HG02610 (cell line): ENCODE measurements around the gene PLA2G2A.
"Not testable (repeated sequence)": the region's sequence is repeated elsewhere in the genome, so short reads cannot be mapped to it uniquely, and the experiment has no call there.

Experiments used
- ATAC-seq: cut with Tn5 transposase; IDR thresholded peaks from one replicate; pipeline ENCODE4 v1.9.1; 2021; ENCODE audit warnings: mild to moderate bottlenecking, moderate library complexity; ENCODE audit not compliant: unreplicated experiment

Gene PLA2G2A

GRCh38 chr1:19934336-19934735 lies 45.1 kb downstream of the PLA2G2A start:
- ATAC-seq, result no peak

DNA sequence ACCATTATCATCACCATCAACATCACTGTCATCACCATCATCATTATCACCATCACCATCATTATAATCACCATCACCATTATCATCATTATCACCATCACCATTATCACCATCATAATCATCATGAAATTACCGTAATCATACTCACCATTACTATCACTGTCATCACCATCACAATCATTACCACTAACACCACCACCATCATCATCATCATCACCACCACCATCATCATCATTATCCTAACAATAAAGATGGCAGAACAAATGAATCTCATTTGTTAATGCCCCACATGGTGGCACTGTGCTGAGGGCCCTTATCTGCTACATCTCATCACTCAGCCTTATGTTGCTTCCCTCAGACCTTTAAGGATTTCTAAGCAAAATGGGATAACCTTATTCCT lies 46.6 kb downstream of the PLA2G2A start:
- no peak for ATAC-seq

GRCh38 chr1:19927130-19927421 lies 52.3 kb downstream of the PLA2G2A start:
- not testable (repeated sequence) for ATAC-seq

DNA sequence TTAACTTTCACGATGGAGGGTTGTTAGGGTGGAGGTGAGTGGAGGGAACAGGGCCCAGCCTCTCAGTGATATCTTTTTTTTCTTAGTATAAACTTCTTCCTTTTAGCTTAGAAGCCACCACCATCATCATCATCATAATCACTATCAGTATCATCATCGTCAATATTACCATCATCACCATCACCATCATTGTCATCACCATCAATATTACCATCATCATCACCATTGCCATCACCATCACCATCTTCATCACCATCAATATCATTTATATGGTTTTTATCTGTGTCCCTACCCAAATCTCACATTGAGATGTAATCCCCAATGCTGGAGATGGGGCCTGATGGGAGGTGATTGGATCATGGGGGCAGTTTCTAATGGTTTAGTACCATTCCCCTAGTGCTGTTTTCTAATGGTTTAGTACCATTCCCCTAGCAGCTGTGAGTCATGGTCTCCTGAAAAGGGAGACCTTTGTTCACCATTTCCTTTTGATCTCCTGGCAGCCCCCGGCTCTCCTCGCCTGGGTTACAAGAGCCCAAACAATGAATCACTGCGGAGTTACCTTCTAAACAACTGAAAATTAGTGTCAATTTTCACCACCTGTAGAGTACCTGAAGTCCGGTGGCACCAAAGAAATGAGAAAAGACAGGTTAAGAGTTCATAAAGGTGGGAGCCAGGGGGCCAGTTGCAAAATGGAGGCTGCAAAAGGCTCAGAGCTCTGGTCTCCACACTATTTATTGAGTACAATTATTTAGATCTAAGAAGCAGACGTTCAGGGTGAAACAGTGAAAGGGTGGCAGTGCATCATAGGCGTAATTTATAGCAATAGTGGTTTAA lies 52.9 kb downstream of the PLA2G2A start:
- no peak for ATAC-seq
